ENCODE data around the gene OOSP1.
A peak's percentile ranks its signal among the peaks of the same experiment; 100 is the strongest.
"Not testable (repeated sequence)": the region's sequence is repeated elsewhere in the genome, so short reads cannot be mapped to it uniquely, and the experiment has no call there.

Gene OOSP1, protein sequence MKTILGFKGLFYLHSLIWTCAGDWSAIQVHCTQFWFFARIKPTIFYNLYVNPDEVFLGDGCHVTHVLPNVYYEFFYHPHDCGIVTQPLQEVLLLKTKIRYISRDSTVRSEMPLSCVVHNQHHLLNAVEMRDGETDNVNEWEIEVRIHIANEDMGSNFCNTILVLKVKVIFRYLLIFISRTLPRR

DNA sequence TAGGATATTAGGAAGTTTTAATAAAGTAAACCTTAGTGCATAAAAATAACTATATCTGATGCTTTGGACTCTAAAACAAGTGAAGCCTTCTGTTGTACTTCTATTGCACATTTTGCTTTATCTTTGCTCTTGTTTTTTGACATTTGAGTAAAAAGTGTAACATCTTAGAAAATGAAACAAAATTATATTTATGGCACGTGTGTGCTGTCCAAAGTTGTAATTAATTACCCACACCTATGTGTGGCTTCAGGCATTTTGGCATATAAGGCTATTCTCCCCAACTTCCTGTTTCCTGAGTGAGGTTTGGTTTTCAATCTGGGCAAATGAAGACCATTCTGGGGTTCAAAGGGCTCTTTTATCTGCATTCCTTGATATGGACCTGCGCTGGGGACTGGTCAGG lies at the start of gene OOSP1:
Gene OOSP1 (plus strand): TSS at position 301 of the 400 bp plus-strand sequence. CDS start 23 bp downstream, at position 324.
- no peak for DNase-seq (ENCODE audit: low read depth in 3 of 3)

DNA sequence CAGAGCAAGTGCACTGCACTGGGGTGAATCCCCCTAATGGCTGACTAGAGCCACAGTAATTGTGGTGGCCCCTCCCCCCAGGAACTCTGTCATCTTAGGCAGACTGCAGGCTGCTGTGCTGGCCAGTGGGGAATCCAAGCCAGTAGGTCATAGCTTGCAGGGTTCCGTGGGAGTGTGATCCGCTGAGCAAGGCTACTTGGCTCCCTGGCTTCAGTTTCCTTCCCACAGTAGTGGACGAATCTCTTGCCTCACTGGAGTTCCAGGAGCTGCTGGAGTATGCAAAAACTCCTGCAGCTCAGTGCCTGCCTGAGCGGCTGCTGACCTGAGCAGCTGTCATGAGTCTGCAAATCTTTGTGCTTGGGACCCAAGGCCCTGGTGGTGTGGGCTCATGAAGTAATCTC lies 46.5 kb upstream of the OOSP1 start:
- no peak for DNase-seq (ENCODE audit: low read depth in 3 of 3)

DNA sequence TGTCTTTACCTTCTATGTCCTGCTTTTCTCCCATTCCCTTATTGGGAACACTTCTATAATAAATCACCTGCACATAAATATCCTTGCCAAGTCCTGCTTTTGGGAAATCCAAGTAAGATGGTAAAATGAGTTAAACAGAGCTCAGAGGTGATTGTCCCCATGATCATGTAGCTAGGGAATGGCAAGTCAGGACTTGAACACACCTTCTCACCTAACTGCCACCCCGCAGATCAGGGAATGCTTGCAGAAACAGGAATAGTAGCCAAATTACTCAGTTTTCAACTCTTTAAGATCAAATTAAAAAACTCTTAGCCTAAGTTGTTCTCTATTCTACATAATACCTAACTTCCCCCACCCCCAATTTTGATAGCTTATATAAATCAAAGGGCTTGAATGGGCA lies 43.6 kb upstream of the OOSP1 start:
- no peak for DNase-seq (ENCODE audit: low read depth in 3 of 3)

DNA sequence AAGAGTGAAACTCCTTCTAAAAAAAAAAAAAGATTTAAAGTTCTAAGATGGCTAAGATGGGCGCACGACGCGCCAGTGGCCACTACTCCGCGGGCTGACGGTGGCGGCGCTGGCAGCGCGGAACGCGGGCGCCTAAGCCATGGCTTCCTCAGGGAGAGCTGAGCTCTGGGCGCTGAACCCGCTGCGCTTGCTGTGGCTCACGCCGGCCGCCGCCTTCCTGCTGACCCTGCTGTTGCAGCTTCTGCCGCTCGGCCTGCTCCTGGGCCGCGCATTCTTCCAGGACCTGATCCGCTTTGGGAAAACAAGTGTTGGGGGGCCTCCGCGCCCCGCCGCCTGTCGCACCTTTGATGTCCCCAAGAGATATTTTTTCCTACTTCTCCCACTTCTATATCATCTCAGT lies 40.2 kb upstream of the OOSP1 start:
- no peak for DNase-seq (ENCODE audit: low read depth in 3 of 3)

DNA sequence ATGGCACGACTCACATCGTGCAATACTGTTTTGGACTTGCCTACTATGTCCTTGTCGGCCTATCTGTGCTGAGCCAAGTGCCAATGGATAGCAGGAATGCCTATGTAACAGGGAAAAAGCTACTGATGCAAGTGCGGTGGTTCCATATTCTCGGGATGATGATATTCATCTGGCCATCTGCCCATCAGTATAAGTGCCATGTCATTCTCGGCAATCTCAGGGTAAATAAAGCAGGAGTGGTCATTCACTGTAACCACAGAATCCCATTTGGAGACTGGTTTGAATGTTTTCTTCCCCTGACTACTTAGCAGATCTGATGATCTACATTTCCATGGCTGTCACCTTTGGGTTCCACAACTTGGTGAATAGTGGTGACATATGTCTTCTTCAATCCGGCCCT lies 39.6 kb upstream of the OOSP1 start:
- DNase-seq (ENCODE audit: low read depth in 3 of 3): no peak

DNA sequence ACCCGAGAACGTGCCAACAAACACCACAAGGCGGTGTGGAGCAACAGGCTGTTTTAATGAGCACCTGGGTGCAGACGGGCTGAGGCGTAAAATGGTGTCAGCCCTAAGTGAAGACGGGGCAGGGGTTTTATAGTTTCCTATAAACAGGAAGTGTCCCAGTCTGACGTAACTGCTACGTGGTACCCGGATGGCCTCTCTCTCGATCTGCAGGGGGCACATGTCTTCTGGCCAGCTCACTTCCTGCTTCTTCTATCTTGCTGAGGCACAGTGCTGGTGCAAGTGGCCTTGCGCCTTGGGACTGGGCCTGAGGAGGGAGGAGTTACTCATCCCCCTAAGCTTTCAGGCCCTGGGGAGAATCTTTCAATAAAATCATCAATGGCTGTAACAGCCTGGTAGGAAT lies 38.7 kb upstream of the OOSP1 start:
- no peak for DNase-seq (ENCODE audit: low read depth in 3 of 3)

DNA sequence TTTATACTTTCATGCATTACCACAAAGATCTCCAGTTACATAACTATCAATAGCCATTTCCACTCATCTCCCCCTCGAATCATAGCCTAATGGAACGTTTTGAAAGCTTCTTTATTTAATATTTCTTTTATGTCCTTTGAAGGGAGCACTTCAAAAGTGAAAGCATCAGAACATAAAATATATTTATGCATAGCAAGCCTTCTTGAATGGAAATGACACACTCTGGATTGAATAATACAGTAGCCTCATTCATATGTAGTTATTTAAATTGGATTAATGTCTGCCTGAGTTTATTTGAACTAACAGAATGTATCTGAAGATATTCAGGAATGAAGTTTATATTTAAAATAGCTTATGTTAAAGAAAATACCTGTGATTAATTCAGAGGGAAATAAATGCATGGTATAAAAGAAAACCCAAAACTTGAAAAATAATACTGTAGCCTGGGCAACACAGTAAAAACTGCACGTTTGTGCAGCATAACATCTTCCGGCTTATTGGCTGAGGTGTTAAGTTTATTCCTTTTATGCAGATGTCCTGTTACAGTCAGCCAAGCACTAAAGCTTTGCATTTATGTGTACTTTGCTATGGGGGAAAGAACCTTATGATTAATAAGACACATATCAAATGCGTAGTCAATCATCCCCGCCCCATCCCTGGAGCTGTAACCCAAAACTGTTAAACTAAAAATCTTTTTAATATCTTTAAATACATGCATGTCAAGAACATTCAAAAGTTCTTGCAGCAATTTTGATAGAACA lies 37.7 kb upstream of the OOSP1 start:
- no peak for DNase-seq (ENCODE audit: low read depth in 3 of 3)

DNA sequence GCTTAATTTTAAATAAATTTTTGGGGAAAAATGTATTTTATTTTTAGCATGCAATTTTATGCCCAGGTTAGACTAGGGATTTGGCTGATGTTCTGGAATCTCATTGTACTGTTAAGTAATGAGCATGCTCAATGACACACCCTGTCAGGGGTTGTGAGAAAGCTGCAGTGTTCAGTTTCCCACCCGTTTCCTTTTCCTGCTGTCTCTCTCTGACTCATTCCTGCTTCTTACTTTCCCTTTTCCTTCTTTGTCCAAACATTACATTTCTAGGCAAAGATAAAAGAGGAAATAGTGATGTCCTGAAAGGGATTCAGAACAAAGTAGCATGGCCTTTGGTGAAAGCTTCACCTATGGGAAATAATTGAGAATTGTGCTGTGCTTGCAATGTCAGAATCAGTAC lies 36.9 kb upstream of the OOSP1 start:
- no peak for DNase-seq (ENCODE audit: low read depth in 3 of 3)

DNA sequence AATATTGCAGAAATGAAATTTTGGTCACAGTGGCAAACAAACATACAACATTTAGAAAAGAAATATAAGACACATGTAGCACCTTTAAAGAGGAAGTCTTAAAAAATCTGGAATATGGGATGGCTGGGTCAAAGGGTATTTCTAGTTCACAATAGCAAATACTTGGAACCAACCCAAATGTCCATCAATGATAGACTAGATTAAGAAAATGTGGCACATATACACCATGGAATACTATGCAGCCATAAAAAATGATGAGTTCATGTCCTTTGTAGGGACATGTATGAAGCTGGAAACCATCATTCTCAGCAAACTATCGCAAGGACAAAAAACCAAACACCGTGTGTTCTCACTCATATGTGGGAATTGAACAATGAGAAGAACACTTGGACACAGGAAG lies 34.7 kb upstream of the OOSP1 start:
- not testable (repeated sequence) for DNase-seq (ENCODE audit: low read depth in 3 of 3)

DNA sequence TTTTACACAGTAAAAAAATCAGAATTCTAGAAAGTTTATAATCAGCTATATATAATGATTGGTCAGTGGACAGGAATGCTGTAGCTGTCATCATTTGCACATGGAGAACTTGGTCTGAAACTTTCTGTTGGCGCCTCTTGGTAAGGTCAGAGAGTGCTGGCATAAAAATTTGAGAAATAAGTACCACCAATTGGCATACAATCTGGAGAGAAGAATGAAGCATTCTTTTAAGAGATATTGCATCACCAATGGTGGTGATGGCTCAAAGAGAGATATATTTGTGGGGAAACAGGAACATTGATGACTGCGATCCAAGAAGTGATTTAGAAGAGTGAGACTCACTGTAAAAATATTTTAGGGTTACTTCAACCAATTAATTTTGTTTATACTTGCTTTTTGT lies 19.8 kb upstream of the OOSP1 start:
- DNase-seq (ENCODE audit: low read depth in 3 of 3): no peak

DNA sequence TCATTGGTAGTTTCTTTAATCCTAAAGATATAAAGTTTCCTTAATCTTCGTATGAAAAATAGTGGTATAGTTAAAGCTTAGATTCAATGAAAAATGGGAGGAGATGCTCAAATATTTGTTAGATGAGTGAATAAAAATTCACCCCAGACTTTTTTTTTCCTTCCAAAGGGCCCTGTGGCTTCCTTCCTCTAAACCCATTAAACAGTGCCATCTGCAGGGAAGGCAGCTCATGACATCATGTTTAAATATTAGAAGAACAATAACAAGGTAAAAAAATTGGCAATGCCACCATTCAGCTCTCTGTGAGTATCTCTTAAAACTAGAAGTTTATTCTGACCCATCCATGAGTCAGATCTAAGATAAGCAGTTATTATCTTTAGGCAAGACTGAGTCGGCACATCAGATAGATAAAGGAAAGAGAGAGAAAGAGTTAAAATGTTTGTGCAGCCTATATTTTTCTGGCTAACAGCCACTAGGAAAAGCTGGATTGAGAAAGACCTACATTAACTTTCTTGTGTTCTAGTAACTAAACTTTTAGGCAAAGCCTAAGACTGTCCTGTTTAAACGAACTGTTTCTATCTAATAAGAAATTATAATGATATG lies 19.1 kb upstream of the OOSP1 start:
- DNase-seq (ENCODE audit: low read depth in 3 of 3): peak in 1 of 3 donors; percentile 2

DNA sequence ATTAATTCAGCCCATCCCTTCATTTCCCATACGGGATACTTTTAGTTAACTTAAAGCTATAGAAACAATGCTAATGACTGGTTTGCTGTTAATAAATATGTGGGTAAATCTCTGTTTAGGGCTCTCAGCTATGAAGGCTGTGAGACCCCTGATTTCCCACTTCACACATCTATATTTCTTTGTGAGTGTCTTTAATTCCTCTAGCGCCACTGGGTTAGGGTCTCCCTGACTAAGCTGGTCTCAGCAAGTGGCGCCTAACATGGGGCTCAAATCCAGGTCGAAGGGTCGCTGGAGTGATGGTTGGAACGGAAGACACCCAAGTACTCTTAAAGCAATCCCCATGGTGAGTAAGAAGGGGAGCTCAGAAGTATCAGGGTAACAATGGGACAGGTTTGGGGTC lies 14.4 kb upstream of the OOSP1 start:
- no peak for DNase-seq (ENCODE audit: low read depth in 3 of 3)

DNA sequence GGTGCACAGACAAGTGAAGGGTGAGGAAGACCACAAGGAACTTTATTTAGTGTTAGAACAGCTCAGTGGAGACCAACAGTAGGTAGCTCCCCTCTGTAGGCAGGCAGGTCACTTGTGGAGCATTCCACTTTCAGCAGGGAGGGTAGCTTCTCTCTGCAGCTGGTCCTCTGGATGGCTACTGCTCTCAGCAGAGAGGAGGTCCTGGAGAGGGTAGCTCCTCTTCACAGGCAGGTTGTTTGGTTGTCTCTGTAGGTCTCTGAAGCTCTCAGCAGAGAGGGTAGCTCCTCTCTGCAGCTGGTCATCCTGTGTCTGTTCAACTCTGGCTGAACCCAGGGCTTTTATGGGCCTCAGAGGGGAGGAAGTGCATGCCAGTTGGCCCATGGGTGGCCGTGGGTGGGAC lies 6.5 kb upstream of the OOSP1 start:
- DNase-seq (ENCODE audit: low read depth in 3 of 3): no peak

DNA sequence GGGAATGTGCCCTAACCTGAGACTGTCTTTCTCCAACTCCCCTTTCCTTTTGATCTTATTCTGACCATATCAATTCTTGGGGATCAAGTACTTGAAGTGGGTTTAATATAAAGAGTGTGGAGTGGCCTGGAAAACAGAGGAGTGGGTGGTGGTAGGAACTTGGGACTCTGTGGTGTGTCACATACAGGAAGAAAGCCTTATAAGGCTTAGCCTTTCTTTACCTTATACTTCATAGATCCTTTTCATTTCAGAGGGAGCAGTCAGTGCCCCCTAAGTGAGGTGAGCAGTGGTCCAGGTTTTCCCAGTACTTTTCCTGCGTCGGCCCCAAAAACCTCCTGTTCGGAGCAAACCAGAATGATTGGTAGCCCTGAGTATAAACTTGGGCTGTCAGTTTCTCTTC lies 486 bp downstream of the OOSP1 start:
- DNase-seq (ENCODE audit: low read depth in 3 of 3): no peak

DNA sequence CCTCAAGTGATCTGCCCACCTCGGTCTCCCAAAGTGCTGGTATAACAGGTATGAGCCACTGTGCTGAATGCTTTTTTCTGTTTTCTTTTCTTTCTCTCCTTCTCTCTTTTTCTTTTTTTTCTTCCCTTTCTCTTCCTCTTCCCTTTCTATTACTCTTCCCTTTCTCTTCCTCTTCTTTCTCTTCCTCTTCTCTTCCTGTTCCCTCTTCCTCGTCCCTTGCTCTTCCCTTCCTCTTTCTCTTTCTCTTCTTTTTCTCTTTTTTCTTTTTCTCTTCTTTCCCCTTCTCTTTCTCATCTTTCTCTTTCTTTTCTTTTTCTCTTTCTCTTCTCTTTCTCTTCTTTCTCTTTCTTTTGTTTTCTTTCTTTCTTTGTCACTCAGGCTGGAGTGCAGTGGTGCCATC lies 1.2 kb downstream of the OOSP1 start:
- no peak for DNase-seq (ENCODE audit: low read depth in 3 of 3)

DNA sequence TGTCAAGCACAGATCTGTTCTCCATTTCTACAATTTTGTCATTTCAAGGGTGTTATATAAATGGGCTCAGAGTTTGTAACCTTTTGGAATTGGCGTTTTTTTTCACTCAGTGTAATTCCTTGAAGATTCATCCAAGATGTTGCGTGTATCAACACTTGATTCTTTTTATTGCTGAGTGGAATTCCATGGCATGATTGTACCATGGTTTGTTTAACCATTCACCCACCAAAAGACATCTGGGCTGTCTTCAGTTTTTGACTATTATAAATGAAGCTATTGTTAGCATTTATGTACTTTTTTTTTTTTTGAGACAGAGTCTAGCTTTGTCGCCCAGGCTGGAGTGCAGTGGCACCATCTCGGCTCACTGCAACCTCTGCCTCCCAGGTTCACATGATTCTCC lies 2.9 kb downstream of the OOSP1 start:
- DNase-seq (ENCODE audit: low read depth in 3 of 3): no peak

DNA sequence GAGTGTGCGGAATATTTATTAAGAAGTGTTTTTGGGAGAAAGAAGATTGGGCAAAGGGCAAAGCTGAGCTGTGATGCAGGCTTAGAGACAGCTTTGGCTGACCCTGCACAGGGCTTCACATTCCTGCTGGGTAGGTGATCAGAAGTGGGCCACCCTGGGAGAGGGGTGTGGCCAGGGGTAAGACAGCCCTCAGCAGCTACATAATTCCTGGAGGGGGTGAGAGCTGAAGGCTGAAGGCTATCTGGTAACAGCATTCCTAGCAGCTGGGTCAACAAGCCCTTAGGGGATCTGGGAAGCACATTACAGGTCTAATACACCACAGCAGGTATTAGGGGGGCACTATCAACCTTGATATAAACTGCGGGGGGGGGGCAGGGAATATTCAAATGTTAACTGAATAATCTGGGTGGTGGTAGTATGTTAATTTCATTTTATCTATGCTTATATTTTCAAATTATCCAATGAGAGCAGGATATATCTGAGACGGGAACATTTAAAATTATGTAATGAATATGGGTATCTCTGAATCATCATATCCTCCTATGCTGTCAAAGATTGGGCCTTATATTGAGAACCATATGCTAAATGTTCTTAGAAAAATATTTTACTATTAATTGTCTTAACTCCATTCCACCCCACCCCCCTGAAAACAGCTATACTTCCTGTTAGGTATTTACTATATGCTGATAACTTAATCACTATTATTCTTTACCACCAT lies 5.9 kb downstream of the OOSP1 start:
- no peak for DNase-seq (ENCODE audit: low read depth in 3 of 3)

DNA sequence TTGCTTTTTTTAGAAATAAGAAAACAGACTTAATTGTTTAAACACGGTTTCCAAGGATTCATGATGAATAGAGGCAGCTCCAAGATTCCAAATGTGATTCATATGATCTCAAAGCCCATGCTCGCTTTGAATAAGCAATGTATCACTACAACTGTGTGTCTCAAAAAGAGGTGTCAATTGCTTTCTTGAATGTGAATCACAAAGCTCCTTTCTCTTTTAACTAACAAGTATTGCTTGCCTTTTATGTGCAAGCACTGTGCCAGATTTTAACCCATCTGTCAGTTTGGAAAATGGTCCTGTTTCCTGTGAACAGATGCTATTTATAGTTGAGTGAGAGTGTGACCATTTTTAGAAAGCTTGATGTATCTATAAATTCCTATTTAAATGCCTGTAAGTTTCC lies 6.5 kb downstream of the OOSP1 start:
- no peak for DNase-seq (ENCODE audit: low read depth in 3 of 3)

DNA sequence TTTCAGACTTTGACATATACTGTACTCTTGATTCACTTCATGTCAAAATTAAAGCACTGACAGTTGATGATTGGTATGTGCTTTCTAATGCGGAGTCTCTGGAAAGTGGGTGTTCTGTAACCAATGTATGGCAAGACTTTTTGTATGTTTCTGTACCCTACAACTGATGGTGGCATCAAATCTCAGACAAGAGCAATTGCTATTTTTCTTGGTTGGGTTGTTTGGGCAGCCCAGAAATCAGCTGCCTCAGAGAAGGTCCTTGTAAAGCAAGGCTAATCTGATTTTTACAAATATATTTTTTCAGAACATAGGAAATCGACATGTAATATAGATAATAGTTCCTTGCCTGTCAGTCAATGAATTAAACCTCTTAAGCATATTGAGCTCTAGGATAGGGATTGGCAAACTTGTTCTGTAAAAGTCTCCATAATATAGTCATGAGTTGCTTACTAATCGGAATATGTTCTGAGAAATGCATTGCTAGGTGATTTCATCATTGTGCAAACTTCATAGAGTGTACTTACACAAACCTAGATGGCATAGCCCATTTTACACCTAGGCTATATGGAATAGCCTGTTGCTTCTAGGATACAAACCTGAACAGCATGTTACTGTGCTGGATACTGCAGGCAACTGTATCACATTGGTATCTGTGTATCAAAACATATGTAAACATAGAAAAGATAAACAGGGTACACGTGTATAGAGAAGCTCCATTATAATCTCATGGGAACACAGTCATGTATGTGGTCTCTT lies 15.4 kb downstream of the OOSP1 start:
- DNase-seq (ENCODE audit: low read depth in 3 of 3): no peak

DNA sequence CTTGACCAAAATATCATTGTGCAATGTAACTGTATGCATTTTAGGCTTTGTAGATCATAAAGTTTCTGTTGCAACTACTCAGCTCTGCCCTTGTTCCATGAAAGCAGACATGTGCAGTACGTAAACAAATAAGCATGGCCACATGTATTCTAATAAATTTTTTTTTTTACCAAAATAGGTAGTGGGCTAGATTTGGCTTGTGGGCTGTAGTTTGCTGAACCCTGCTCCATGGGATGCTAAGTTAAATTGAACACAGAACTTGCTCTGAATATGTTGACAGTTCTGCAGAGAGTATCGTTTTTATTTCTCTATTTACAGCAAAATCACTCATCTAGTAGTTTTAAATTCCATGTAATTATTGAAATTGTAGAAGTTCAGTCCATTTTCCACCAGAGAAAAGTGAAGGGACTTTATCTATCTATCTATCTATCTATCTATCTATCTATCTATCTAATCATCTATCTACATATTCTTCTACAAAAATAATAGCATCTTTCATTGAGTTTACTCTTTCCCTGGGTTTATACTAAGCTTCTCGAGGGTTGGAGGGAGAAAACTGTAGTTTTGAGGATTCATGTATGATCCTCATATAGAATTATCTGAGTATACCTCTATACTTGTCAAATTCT lies 16.1 kb downstream of the OOSP1 start:
- DNase-seq (ENCODE audit: low read depth in 3 of 3): no peak

DNA sequence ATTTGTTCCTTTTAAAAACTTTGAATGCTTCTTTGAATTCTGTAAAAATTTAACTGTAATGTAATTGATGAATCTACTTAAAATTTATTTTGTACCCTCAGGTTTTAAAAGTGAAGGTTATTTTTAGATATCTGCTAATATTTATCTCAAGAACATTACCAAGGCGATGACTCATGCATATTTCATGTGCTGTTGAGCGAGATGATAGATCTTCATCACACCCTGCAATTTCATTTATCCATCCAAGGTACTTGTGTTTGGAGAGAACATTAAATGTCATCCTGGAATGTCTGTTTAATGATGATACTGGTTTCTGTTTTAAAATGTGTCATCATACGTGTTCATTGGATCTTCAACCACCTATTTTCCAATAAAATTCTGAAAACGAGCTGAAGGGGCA lies 18.9 kb downstream of the OOSP1 start:
- DNase-seq (ENCODE audit: low read depth in 3 of 3): no peak
